ENCODE results near the gene WDR11.

The WDR11 gene

DNA sequence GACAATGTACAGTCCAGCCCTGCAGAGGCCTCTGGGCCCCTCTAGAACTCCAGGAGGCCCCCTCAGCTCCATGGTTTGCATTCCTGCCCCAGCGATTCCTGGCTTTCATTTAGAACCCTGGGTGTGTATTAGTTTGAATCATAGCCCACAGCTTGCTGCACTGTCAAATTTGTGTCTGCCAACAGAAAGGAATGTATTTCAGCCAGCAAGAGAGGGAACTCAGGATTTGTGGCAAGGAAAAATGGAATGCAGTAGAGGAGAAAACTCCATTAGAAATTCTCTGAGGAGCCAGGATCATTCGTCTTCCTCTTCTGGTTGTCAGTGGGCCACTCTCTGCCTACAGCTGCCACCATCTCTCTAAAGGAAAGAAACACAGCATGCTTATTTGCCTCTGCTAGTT, 27.9 kb upstream of the WDR11 start:
- no peak overlapping the region for H3K4me3 ChIP-seq (ENCODE audit: low read length)
- H3K36me3 ChIP-seq (ENCODE audit: control insufficient read depth, insufficient read depth, low read length) = no peaks in the 10 kb centered on the region
- no peak overlapping the region for H3K27ac ChIP-seq (ENCODE audit: low read length)
- H3K27me3 ChIP-seq (ENCODE audit: control insufficient read depth, insufficient read depth, low read length) = no peaks in the 10 kb centered on the region
- peaks cover 2% of the 10 kb centered on the region; the same call in 1 of the 2 replicates for H3K4me1 ChIP-seq (ENCODE audit: control insufficient read depth, insufficient read depth, low read length)
- no peak for DNase-seq (ENCODE audit: low read depth, low spot score)
- WGBS (ENCODE audit: insufficient coverage, insufficient read length) = no CpG with 5 or more reads among the region's 2 CpGs
- no peaks in the 10 kb centered on the region for H3K9me3 ChIP-seq (ENCODE audit: control insufficient read depth, insufficient read depth, low read length)

DNA sequence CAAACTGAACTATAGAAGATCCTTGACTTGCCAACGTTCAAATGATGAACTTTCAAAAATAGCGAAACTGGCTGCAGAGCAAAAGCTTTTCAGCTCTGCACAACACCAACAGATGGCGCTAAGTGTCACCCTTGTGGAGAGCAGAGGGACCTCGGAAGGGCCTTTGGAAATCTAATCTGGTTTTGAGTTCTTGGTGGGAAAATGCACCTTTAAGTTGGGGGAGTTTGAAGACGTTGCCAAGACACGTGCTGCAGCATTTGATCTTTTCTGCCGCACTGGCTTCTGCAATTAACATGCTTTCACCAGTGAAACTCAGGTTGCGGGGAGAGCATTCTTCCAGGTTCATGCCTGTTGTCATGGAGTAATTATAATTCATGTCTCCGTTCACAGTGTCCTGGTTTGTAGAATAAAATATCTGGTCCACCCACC, 26.3 kb upstream of the WDR11 start:
- no peak overlapping the region for H3K4me3 ChIP-seq (ENCODE audit: low read length)
- no peak overlapping the region for H3K27ac ChIP-seq (ENCODE audit: low read length)
- no CpG with 5 or more reads among the region's 9 CpGs for WGBS (ENCODE audit: insufficient coverage, insufficient read length)
- no peaks in the 10 kb centered on the region for H3K36me3 ChIP-seq (ENCODE audit: control insufficient read depth, insufficient read depth, low read length)
- peaks cover 2% of the 10 kb centered on the region; the same call in 1 of the 2 replicates for H3K4me1 ChIP-seq (ENCODE audit: control insufficient read depth, insufficient read depth, low read length)
- DNase-seq (ENCODE audit: low read depth, low spot score) = no peak
- no peaks in the 10 kb centered on the region for H3K27me3 ChIP-seq (ENCODE audit: control insufficient read depth, insufficient read depth, low read length)
- no peaks in the 10 kb centered on the region for H3K9me3 ChIP-seq (ENCODE audit: control insufficient read depth, insufficient read depth, low read length)

DNA sequence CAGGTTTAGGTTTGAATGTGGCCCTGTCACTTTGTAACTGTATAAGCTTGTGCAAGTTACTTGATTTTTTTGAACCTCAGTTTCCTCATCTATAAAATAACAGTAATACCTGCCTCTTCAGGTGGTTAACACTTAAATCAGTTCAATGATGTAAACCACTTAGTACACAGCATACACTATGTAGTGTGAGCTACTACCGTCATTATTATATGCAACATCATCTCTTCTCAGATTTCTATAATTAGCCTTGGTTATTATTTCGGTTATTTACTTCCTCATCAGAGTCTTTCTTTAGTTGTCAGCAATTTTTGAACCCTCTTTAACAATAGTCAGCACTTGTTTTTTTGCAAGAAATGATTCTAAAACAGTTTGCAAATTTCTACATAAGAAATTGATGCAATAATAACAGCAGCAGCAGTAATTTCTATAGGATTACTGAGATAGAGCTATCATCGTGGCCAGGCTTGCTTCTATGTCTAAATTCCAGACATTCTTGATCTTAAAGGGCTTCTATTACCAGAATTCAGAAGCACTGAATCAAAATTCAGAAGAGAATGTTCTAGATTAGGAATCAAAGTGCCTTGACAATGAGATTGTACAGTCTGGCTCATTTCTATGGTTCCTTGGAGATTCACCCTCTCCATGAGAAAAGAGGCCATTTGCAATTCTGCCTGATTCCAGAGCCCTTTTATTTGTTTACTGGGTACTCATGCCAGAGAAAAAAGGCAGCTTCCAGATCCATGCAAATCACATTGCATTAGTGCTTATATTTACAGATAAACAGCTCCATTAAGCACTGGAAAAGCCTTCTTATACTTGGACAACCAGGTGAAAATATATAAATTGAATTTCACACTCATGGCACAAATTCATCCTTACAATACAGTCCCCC, 25.0 kb upstream of the WDR11 start:
- H3K27me3 ChIP-seq (ENCODE audit: control insufficient read depth, insufficient read depth, low read length) = no peaks in the 10 kb centered on the region
- H3K4me3 ChIP-seq (ENCODE audit: low read length) = no peak overlapping the region
- no peaks in the 10 kb centered on the region for H3K9me3 ChIP-seq (ENCODE audit: control insufficient read depth, insufficient read depth, low read length)
- DNase-seq (ENCODE audit: low read depth, low spot score) = no peak
- H3K4me1 ChIP-seq (ENCODE audit: control insufficient read depth, insufficient read depth, low read length) = peaks cover 2% of the 10 kb centered on the region; the same call in 1 of the 2 replicates
- H3K36me3 ChIP-seq (ENCODE audit: control insufficient read depth, insufficient read depth, low read length) = no peaks in the 10 kb centered on the region
- no peak overlapping the region for H3K27ac ChIP-seq (ENCODE audit: low read length)
- WGBS (ENCODE audit: insufficient coverage, insufficient read length) = no CpG with 5 or more reads among the region's 3 CpGs

DNA sequence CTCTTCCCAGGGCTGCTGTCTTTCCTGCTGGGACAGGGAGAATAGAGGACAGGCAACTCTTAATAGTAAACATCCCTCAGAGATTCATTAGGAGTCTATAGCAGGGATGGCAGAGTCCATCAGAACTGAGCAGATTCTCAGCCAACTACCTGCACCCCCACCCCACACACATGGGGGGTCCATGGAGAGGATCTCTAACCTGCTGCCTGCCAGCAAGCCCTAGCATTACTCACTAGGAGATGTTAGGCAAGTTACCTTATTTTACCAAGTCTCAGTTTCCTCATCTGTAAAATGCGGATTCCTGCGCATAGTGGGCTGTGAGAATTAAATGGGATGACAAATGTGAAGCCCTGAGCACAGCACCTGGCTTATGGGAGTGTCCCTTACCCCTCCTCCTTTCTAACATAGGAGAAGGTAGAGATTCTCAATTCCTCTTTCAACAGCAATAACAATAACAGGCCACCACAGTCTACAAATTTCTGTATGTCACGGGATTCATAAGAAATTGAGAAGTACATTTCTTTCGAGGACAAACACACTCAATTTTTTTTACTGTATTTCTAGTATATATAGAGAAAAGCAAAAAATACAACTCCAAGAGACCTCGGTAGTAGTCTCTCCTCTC, 23.8 kb upstream of the WDR11 start:
- DNase-seq (ENCODE audit: low read depth, low spot score) = no peak
- peaks cover 2% of the 10 kb centered on the region; the same call in 1 of the 2 replicates for H3K4me1 ChIP-seq (ENCODE audit: control insufficient read depth, insufficient read depth, low read length)
- no CpG with 5 or more reads among the region's 5 CpGs for WGBS (ENCODE audit: insufficient coverage, insufficient read length)
- no peak overlapping the region for H3K27ac ChIP-seq (ENCODE audit: low read length)
- H3K27me3 ChIP-seq (ENCODE audit: control insufficient read depth, insufficient read depth, low read length) = no peaks in the 10 kb centered on the region
- no peak overlapping the region for H3K4me3 ChIP-seq (ENCODE audit: low read length)
- no peaks in the 10 kb centered on the region for H3K9me3 ChIP-seq (ENCODE audit: control insufficient read depth, insufficient read depth, low read length)
- no peaks in the 10 kb centered on the region for H3K36me3 ChIP-seq (ENCODE audit: control insufficient read depth, insufficient read depth, low read length)

DNA sequence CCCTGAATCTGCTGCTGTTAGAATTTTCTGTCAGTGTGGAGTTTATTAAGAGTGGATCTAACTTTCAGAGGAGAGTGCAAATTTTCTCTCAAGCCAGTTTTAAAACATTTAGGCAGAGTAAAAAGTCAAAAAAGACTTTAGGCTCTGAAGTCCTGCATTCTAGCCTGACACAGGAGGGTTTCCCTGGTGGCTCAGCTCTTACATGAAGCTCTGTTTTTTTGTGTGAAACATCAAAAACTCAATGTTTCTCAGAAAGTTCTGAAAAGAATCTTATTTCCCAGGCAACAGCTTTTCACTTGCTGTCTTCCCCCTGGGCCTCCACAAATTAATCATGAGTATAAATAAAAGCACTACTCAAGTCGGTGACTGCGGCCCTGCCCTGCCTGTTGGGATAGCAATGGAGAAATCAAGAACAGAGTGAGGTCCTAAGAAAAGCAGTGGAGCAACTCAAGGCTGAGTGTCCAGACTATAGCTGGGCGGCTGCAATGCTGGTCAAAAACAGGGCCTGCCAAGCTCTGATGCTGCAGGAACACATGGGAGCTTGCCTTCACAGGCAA, 22.3 kb upstream of the WDR11 start:
- no peak for DNase-seq (ENCODE audit: low read depth, low spot score)
- H3K27ac ChIP-seq (ENCODE audit: low read length) = no peak overlapping the region
- H3K4me3 ChIP-seq (ENCODE audit: low read length) = no peak overlapping the region
- H3K36me3 ChIP-seq (ENCODE audit: control insufficient read depth, insufficient read depth, low read length) = no peaks in the 10 kb centered on the region
- H3K27me3 ChIP-seq (ENCODE audit: control insufficient read depth, insufficient read depth, low read length) = no peaks in the 10 kb centered on the region
- H3K4me1 ChIP-seq (ENCODE audit: control insufficient read depth, insufficient read depth, low read length) = peaks cover 2% of the 10 kb centered on the region; the same call in 1 of the 2 replicates
- no peaks in the 10 kb centered on the region for H3K9me3 ChIP-seq (ENCODE audit: control insufficient read depth, insufficient read depth, low read length)
- WGBS (ENCODE audit: insufficient coverage, insufficient read length) = no CpG with 5 or more reads among the region's 3 CpGs

DNA sequence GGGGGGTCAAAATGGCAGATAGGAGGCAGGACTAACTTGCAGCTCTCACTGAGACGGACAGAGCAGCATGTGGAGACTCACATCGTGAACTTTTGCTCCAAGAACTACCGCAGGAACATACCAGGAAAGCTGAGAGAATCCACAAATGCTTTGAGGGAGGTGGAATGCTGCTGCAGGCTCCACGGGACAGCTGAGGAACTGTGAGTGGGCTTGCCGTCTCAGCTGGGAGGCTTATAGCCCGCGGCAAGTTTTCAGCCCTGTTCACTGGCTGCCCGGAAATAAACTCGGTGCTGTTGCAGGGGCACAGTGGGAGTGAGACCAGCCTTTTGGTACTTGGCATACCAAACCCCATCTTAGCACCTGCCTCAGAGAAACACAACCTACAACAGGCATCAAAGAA, 19.1 kb upstream of the WDR11 start:
- Histone ChIP-seq H3K27me3 (ENCODE audit: control insufficient read depth, insufficient read depth, low read length) (no peaks in the 10 kb centered on the region), H3K36me3 (ENCODE audit: control insufficient read depth, insufficient read depth, low read length) (no peaks in the 10 kb centered on the region), H3K4me3 (ENCODE audit: low read length) (no peak overlapping the region), H3K27ac (ENCODE audit: low read length) (no peak overlapping the region), H3K9me3 (ENCODE audit: control insufficient read depth, insufficient read depth, low read length) (no peaks in the 10 kb centered on the region), H3K4me1 (ENCODE audit: control insufficient read depth, insufficient read depth, low read length) (no peaks in the 10 kb centered on the region)
- no CpG with 5 or more reads among the region's 9 CpGs for WGBS (ENCODE audit: insufficient coverage, insufficient read length)
- DNase-seq (ENCODE audit: low read depth, low spot score) = no peak

DNA sequence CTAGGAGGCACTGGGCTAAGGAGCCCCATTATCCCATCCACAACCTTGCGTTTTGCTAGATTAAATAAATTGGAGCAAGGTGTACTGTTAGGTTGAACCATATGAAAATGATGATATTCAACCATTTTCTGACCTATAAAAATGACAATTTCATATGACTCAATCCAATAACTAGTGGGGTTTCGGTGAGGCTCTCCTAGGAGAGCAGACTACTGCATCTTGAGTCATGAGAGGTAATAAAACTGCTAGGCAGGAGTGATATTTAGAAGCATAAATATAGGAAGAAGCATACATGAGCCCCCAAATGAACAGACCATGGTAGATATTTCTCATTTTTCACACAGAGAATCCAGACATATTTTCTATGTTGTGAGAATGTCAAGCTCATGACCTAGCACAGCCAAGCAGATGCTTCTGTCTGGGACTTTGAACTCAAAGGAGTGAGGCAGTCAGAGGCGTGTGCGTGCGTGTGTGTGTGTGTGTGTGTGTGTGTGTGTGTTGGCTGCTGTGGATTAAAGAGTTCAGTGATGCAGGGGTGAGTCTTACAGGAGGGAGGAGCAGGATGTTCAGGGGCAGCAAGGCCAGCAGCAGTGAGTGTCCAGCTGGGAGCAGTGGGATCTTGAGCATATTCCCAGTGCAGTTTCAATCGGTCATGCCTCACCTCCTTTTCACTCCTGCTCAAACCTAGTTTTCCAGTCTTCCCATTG, 17.8 kb upstream of the WDR11 start:
- Histone ChIP-seq H3K27me3 (ENCODE audit: control insufficient read depth, insufficient read depth, low read length) (no peaks in the 10 kb centered on the region), H3K36me3 (ENCODE audit: control insufficient read depth, insufficient read depth, low read length) (no peaks in the 10 kb centered on the region), H3K4me3 (ENCODE audit: low read length) (no peak overlapping the region), H3K9me3 (ENCODE audit: control insufficient read depth, insufficient read depth, low read length) (no peaks in the 10 kb centered on the region), H3K27ac (ENCODE audit: low read length) (no peak overlapping the region), H3K4me1 (ENCODE audit: control insufficient read depth, insufficient read depth, low read length) (0 out of 2 replicates have a peak, but pooled peaks cover 1% of the 10 kb centered on the region)
- no peak for DNase-seq (ENCODE audit: low read depth, low spot score)
- no CpG with 5 or more reads among the region's 6 CpGs for WGBS (ENCODE audit: insufficient coverage, insufficient read length)

DNA sequence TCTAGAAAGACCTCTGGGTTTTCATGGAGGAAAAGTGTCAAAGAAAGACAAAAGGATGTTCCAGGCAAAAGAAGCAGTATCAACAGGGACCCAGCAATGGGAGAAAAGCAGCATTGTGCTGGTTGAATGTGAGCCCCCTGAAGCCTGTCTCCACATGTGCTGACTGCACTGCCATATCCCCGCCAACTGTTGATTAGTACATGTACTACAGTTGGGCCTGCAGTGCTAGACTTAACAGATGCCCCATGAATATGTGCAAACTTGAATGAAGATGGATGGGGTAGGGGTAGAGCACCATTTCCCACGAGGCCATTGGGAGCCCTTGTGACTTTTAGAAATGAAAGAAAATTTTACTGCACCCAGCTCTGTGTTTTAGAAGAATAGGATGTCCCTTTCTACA, 15.6 kb upstream of the WDR11 start:
- H3K36me3 ChIP-seq (ENCODE audit: control insufficient read depth, insufficient read depth, low read length) = no peaks in the 10 kb centered on the region
- H3K9me3 ChIP-seq (ENCODE audit: control insufficient read depth, insufficient read depth, low read length) = no peaks in the 10 kb centered on the region
- H3K4me3 ChIP-seq (ENCODE audit: low read length) = no peak overlapping the region
- H3K27me3 ChIP-seq (ENCODE audit: control insufficient read depth, insufficient read depth, low read length) = no peaks in the 10 kb centered on the region
- no peak for DNase-seq (ENCODE audit: low read depth, low spot score)
- no peak overlapping the region for H3K27ac ChIP-seq (ENCODE audit: low read length)
- no CpG with 5 or more reads among the region's 2 CpGs for WGBS (ENCODE audit: insufficient coverage, insufficient read length)
- H3K4me1 ChIP-seq (ENCODE audit: control insufficient read depth, insufficient read depth, low read length) = 0 out of 2 replicates have a peak, but pooled peaks cover 2% of the 10 kb centered on the region

DNA sequence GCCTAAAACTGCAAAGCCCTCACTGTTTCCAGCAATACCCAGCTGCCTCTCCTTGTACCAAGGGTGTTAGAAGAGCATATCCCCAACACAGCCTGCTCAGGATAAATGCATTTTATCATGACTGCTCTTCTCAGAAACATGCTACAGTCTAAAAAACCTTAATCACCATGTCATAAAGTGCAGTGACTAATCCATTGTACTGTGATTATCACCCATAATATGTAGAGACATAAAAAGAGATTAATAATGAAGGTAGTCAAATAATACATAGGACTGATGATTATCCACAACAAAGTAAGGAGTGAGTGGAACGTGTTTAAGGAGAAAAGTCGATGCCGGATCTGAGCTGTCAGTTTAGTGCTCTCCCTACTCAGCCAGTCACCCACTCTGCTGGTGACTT, 12.2 kb upstream of the WDR11 start:
- no CpG with 5 or more reads among the region's 3 CpGs for WGBS (ENCODE audit: insufficient coverage, insufficient read length)
- Histone ChIP-seq H3K27ac (ENCODE audit: low read length) (no peak overlapping the region), H3K4me3 (ENCODE audit: low read length) (no peak overlapping the region), H3K36me3 (ENCODE audit: control insufficient read depth, insufficient read depth, low read length) (no peaks in the 10 kb centered on the region), H3K9me3 (ENCODE audit: control insufficient read depth, insufficient read depth, low read length) (no peaks in the 10 kb centered on the region), H3K27me3 (ENCODE audit: control insufficient read depth, insufficient read depth, low read length) (no peaks in the 10 kb centered on the region), H3K4me1 (ENCODE audit: control insufficient read depth, insufficient read depth, low read length) (0 out of 2 replicates have a peak, but pooled peaks cover 2% of the 10 kb centered on the region)
- no peak for DNase-seq (ENCODE audit: low read depth, low spot score)

DNA sequence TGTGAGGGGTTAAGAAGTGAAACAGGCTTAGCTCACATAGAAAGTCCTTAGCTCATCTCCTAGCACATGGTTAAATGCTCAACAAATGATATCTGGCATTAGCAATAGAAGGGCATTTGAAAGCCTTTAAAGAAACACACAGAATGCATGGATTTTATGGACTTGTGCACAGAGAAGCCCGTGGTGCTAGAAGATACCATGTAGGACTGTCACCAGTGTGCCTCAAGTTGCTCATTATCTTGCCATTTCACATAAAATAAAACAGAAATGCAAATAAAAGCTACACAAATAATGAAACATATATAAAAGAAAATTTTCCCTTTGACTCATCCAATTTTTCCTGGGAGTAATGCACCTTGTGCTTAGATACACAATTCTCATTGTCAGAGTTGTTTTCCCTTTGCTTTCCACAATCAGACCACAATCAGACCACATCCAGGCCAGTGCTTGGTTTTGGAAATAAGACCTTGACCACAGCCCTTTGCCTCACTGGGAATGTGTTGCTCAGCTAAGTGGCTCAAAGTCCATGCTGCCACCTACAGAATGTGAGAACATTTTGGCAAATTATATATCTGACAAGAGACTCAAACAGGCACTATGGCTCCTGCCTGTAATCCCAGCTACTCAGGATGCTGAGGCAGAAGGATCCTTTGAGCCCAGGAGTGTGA, 9.5 kb upstream of the WDR11 start:
- Histone ChIP-seq H3K9me3 (ENCODE audit: control insufficient read depth, insufficient read depth, low read length) (no peaks in the 10 kb centered on the region), H3K4me3 (ENCODE audit: low read length) (no peak overlapping the region), H3K27ac (ENCODE audit: low read length) (no peak overlapping the region), H3K27me3 (ENCODE audit: control insufficient read depth, insufficient read depth, low read length) (no peaks in the 10 kb centered on the region), H3K4me1 (ENCODE audit: control insufficient read depth, insufficient read depth, low read length) (0 out of 2 replicates have a peak, but pooled peaks cover 2% of the 10 kb centered on the region), H3K36me3 (ENCODE audit: control insufficient read depth, insufficient read depth, low read length) (no peaks in the 10 kb centered on the region)
- DNase-seq (ENCODE audit: low read depth, low spot score) = no peak
- WGBS (ENCODE audit: insufficient coverage, insufficient read length) = no CpG with 5 or more reads among the region's 1 CpG

Measured in iPS DF 6.9 (cell line).